ENCODE data around the gene RPS21.
"Not testable (repeated sequence)": the region's sequence is repeated elsewhere in the genome, so short reads cannot be mapped to it uniquely, and the experiment has no call there.

The RPS21 gene

DNA sequence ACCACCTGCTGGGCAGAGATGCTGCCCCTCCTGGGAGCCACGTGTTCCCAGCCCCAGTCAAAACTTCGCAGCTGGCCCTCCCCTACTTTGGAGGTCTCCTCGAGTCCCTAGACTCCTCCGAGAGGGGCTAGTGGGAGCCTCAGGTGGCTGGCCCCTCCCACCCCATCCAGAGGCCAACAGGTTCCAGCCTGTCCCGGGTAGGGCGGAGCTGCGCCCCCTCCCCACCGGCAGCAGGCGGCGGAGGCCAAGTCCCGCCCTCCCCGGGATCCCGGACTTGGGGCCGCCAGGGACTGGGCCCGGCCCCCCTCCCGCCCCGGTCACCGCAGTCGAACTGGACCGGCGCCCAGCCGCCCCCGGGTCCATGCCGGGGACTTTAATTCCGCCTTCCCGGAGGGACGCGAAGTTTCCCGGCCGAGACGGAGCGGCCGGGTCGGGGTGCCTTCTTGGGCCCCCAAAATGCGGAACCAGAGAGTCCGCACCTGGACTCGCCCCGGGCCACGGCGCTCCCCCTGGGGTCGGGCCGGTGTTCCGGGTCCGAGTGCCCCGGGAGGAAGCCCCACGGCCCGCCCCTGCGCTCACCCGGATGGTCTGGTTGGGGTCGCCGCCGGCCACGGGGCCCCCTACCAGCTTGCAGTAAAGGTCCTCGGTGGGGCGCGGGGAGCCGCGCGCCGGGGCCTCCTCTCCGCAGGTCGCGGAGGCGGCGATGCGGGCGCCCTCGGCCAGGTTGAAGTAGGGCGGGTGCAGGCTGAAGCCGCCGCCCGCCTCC lies 20.4 kb upstream of the RPS21 start:
- DNase-seq = no peak

GRCh38 chr20:62367136-62367632 lies 19.7 kb upstream of the RPS21 start, which contains the start of gene LAMA5:
LAMA5 (minus strand) TSS chr20:62367312; CDS start chr20:62367245, 67 bp downstream.
- DNase-seq = no peak

DNA sequence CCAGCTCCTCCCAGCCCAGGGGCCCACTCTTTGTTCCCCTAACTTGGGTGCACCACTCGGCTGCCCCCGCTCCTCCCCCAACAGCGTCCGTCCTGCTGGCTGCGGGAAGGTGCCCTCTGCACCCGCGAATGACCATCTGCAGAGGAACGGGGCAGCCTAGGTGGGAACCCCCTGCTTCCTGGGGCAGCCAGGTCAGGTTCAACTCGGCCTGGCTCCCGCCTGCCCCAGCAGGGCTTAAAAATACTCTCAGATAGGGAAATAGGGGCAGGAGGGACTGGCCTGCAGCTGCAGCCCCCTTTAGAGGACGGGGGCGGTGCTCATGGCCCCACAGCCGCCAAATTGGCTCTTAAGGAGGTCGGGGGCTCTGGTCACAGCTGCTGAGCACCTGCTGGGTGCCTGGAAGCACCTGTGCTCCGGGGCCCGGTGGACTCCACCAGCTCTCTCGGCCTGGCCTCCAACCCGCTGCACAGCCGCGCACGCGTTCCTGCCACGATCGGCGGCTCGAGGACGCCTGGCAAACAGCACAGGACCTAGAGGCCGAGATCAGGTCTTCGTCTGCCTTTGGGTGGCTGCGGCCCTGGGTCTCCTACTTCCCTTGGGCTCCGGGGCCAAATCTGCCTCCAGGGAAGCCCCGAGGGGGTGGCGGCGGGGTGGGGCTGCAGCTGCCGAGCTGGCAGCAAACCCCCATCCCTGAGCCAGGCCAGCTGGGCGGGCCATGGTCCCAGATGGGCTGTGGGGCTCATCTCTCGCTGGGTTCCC lies 19.1 kb upstream of the RPS21 start:
- DNase-seq = peak; percentile 33

DNA sequence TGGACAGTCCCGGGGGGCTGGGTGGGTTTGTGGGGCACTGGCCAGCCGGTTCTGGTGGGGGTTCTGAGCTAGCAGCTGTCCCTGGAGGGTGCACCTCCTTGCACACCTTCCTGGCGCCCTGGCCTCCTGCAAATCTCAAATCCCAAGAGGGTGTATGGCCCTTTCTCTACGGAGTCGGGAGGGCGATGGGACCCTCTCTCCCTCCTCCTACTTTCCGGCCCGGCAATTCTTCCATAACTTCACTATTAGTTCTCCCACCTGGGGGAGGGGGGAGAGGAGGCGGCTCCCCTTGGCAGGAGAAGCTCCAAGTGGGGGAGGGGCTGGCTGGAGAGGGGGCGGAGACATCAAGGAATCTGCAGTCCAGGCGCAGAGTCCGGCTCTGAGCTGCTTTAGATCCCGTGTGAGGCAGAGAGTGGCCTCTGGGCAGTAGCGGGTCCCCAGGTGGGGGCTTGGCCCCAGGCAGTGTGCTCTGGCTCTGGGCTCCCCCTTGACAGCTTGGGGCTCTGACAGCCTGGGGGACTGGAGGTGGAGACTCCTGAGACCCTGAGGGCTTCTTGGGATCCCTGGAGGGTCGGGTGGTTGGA lies 18.4 kb upstream of the RPS21 start:
- no peak for DNase-seq

- DNase-seq = no peak
These were observed 17.7 kb upstream of the RPS21 start for GRCh38 chr20:62368976-62369814.

- no peak for DNase-seq
These were observed 17.1 kb upstream of the RPS21 start for GRCh38 chr20:62369815-62370114.

DNA sequence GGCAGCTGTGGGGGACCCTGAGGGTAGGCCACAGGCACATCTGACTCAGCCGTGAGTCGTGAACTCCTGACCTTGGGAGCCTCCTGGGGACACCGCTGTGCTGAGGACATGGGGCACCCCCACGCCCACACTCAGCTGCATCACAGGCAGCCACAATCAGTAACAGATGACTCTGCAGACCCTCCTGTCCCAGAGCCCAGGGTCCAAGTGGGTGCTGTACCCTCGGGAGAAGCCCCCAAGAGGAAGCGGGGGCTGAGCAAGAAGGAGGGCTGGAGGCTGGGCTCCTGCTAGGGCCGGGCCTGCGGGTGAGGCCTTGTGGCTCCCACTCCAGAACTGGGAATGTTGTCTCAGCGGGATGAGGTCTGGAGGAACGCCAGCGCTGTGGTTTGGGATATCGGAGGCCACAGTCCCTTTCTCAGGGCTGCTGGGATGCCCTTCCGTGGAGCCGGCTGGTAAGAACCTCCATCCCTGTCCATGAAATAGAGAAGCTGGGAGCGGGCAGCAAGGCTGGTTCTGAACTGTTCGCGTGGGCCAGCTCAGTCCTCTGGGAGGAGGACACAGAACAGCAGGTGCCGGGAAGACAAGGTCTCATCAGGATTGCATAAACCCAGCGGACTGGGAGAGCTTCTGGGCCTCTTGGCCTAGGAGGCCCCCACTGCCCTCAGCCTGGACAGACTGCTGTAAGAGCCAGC lies 16.6 kb upstream of the RPS21 start:
- no peak for DNase-seq

GRCh38 chr20:62370807-62371587 lies 15.9 kb upstream of the RPS21 start:
- no peak for DNase-seq

DNA sequence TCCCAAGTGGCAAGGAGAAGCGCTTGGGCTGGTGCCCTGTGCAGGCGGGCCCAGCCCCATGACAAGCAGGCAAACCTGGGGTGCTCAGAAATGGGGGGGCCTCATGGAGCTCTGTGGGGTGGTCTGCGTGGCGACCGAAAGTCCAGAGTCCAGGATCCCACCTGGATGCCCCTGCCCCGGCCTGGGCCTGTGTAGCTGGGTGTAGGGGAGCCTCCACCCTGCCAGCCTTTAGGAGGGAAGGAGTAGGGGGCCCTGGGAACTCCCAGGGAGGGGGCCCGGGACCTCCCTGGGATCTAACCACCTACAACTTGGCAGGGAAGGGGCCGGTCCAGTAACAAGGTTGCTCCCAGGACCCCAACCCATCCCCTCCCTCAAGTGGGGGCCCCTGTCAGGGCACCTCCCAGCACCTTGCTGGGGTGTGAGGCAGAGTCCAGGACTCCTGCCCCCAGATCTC lies 15.3 kb upstream of the RPS21 start:
- DNase-seq = no peak

DNA sequence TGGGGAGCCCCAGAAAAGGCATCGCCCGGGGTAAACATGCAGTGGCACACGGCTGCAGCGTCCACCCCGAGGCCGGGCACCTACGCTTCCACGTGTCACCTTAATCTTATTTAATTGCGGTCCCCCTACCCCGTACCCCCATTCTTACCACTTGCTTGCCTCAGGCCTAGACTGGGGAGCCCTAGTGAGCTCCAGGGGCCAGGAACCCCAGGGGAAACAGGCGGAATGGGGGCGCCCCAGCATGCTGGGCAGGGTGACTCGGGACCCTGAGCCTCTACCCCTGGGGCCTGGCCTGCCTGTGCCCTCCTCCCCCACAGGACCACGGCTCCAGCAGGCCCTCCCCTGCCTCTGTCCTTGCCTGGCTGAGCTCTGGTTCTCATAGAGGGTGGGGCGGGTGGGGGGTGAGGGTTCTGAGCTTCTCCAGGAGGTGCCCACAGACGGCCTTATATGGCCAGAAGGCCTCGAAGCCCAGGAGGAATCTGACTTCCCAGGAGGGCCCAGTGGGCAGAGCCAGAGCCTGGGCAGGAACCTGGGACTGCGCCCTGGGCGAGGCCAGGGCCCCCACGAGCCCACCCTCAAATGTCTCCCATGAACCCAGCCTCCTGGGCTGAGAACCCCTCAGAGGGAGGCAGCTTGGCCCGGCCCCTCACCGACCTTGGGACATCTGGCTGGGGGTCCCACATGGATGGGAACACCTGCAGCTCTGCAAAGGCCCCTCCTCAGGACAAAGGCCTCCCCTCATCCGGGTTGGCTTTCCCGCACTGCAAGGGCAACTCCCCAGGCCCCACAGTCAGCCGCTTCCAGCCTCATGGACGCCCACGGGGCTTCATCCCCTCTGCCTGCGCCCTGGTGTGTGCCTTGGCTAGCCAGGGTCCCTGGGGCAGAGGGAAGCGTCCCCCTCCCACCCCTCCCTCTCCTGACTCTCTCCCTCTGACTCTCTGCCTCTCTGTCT lies 14.6 kb upstream of the RPS21 start:
- DNase-seq = no peak

GRCh38 chr20:62373631-62374179 lies 13.2 kb upstream of the RPS21 start:
- DNase-seq = not testable (repeated sequence)

- no peak for DNase-seq
These were observed 12.4 kb upstream of the RPS21 start for GRCh38 chr20:62374331-62375152.

- no peak for DNase-seq
These were observed 10.5 kb upstream of the RPS21 start for GRCh38 chr20:62376112-62377063.

DNA sequence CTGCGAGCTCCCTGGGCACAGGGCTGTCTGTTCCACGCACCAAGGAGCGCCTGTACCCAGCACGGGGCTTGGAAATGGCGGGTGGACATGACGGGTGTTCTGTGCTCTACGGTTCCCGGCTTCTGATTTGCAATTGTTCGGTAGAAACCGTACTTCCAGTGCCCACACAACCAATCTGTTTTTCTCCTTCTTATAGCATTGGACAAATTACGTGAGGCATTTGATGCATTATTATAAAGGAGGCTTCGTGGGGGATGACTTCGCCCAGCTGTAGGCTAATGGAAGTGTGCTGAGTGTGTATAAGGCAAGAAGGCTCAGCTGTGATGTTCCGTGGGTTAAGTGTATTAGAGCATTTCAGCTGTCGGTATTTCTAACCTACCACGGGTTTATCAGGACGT lies 9.8 kb upstream of the RPS21 start:
- no peak for DNase-seq

DNA sequence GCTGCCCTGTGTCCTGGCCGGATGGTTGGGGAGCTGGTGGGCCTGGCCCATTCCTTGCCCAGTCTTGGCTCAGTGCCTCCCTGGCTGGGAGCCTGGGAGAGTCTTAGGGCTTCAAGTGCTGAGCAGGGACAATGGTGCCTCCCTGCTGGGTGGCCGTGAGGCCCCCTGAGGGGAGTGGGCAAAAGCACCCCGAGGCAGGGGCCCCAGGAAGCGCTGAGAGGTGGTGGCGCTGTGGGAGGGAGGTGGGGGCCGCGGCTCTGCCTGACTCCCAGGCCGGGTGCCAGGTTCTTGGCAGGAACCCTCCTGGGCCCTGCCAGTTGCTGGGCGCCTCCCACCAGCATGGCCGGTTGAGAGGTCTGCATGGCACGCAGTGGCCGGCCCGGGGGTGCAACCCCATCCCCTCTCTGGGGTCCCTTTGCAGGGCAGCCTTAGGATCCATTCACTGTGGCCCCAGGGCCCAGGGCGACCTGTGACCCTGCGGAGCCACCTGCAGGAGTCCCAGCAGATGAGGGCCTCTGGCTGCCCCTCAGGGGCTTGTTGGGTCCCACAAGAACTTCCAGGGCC lies 9.2 kb upstream of the RPS21 start:
- DNase-seq = peak; percentile 74

DNA sequence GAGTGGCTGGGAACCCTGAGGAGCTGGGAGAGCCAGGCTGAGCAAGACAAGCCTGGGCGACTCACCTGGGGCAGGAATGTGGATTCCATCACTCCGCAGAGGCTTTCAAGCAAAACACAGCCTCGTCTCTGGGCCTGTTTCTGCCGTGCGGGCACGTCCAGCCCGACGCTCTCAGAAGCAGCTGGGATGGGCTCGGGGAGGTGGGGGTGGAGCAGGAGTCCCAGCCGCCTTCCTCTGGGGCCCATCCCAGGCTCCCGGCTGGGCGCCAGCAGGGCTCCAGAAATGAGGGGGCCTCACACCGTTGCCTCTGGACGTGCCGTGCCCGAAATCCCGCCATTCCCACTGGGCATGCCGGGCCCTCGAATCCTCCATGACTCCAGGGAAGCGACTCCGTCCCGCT lies 8.7 kb upstream of the RPS21 start:
- no peak for DNase-seq

GRCh38 chr20:62381202-62381797 lies 5.6 kb upstream of the RPS21 start:
- no peak for DNase-seq

Data from NCI-H1092 treated with DMSO at 0.1 percent for 48 hours (cell line).